ENCODE results near the gene GXYLT1.

DNA sequence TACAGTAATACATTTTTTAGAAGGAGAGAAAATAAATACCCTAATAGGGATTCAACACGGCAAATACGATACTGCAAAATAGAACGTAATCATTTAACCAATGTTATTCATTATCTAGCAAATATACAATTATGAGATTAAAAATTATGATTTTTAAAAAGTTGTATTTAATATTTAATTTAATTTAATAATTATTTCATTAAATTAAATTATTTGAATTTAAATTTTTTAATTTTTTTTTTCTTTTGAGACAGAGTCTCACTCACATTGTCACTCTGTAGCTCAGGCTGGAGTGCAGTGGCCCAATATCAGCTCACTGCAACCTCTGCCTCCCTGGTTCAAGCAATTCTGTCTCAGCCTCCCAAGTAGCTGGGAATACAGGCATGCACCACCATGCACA is 42.0 kb downstream of the GXYLT1 start:
- TF ChIP-seq, protein P1, sequence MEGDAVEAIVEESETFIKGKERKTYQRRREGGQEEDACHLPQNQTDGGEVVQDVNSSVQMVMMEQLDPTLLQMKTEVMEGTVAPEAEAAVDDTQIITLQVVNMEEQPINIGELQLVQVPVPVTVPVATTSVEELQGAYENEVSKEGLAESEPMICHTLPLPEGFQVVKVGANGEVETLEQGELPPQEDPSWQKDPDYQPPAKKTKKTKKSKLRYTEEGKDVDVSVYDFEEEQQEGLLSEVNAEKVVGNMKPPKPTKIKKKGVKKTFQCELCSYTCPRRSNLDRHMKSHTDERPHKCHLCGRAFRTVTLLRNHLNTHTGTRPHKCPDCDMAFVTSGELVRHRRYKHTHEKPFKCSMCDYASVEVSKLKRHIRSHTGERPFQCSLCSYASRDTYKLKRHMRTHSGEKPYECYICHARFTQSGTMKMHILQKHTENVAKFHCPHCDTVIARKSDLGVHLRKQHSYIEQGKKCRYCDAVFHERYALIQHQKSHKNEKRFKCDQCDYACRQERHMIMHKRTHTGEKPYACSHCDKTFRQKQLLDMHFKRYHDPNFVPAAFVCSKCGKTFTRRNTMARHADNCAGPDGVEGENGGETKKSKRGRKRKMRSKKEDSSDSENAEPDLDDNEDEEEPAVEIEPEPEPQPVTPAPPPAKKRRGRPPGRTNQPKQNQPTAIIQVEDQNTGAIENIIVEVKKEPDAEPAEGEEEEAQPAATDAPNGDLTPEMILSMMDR (IDR thresholded peaks at IDR 0.05): no peak
- no peak for TF ChIP-seq EP300 (IDR thresholded peaks at IDR 0.05)
- TF ChIP-seq POLR2A (IDR thresholded peaks at IDR 0.05): no peak
- no peak for TF ChIP-seq POLR2AphosphoS5 (IDR thresholded peaks at IDR 0.05)

Data from stomach (tissue), 4 donors.